GM21737 (cell line): Measurements from ENCODE around the gene NET1.

Source experiments
- ATAC-seq: cut with Tn5 transposase; IDR thresholded peaks from one replicate; pipeline ENCODE4 v1.9.1; 2021; ENCODE audit warnings: mild to moderate bottlenecking, moderate library complexity; ENCODE audit not compliant: unreplicated experiment

The NET1 gene

DNA sequence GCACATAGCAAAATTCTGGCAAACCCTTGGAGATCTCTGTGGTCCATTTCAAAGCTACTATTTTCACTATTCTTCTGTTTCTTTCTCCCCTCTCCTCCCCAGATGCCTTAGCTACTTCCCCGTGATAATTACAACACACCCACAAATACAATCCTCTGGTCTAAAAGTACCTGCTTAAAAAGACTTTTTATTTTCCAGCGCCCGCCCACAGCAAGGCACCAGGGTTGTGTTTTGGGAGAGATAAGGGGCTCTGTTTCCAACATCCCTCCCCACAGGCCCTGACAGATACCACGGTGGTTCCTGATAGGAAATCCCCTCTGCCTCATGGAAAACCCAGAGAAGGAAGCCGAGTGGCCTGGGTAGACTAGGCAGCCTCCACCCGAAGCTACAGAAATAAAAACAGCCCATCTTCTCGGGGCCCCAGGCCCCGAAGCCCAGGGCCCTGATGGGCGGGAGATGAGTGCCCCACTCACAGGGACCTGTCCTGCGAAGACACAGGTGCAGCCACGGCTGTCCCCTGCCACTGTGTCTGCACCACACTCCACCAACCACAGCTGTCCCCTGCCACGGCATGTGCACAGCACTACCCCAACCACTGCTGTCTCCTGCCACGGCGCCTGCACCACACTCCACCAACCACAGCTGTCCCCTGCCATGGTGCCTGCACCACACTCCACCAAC is 67.3 kb downstream of the NET1 start:
- no peak for ATAC-seq

GRCh38 chr10:5480162-5480941 is 68.0 kb downstream of the NET1 start:
- ATAC-seq = no peak

GRCh38 chr10:5481121-5481520 is 68.8 kb downstream of the NET1 start:
- ATAC-seq = no peak

DNA sequence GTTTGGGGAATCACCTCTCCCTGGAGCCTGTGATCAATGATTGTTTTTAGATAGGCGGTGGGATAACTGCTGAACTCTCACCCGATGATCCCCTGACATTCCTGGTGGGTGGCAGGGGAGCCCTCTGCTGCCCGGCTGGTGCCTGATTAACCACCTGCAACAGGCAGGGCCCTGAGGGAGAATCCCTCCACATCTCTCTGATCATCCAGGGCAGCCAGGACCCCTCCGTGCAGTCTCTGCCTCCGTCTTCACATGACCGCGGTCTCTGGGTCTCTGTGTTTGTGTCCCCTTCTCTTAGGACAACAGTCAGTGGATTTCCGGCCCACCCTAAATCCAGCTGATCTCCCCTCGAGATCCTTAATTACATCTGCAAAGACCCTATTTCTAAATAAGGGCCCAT is 69.7 kb downstream of the NET1 start:
- ATAC-seq = no peak

GRCh38 chr10:5484205-5484604 is 71.8 kb downstream of the NET1 start:
- ATAC-seq = no peak

GRCh38 chr10:5485290-5485689 is 72.9 kb downstream of the NET1 start:
- ATAC-seq = no peak

DNA sequence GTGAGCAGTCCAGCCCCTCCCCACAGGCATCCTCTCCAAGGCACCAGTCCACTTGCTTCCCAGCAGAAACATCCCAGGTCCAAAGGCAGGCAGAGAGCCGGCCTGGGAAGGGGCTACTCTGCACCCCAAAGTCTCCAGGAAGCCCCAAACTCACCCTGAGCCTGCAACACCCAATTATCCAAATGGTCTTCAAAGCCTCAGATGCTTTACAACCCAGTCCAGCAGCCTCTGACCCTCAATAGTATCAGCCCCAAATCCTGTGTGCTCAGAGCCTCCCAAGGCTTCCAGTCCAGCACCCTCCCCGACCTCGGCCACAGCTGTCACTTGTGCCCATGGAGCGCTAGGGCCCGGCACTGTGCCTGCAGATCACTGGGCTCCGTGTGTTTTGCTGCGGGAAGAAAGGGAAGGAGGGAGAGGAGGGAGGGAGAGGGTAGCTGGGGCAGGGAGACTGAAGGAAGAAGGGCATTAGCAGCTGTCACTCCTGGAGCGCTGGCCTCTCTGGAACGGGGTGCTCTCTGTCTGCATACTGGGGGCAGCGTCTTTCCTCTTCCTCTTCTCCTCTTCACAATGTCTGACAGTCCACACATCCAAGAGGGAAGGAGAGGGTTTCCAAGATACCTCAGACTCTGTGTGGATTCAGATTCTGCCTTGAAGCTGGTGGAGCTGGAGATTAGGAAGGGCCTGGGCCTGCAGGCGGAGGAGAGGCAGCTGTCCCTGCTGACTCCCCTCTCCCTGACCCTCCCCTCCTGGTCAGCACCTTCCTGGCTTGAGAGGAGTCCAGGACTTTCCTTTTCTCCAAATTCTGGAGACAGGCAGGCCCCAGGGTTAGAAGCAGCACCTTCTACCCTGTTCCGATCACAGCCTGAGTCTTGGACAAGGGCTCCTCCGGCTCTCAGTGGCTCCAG is 73.8 kb downstream of the NET1 start:
- ATAC-seq = no peak

DNA sequence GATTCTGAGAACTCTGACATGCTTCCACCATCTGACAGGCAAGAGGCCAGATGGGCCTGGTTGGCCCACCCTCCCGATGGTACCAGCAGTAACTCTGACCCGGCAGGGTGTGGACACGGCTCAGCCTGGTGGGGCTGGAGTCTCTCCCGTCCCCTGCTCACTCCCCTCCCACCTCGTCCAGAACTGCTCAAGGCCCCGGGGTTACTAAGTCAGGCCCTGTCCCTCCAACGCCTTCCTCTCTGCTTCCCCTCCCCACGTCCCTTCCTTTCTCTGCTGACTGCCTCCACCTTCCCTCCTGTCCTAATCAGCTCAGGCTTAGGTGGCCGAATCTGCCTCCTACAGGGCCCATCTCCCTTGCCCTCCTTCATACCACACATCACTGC is 74.5 kb downstream of the NET1 start:
- no peak for ATAC-seq

DNA sequence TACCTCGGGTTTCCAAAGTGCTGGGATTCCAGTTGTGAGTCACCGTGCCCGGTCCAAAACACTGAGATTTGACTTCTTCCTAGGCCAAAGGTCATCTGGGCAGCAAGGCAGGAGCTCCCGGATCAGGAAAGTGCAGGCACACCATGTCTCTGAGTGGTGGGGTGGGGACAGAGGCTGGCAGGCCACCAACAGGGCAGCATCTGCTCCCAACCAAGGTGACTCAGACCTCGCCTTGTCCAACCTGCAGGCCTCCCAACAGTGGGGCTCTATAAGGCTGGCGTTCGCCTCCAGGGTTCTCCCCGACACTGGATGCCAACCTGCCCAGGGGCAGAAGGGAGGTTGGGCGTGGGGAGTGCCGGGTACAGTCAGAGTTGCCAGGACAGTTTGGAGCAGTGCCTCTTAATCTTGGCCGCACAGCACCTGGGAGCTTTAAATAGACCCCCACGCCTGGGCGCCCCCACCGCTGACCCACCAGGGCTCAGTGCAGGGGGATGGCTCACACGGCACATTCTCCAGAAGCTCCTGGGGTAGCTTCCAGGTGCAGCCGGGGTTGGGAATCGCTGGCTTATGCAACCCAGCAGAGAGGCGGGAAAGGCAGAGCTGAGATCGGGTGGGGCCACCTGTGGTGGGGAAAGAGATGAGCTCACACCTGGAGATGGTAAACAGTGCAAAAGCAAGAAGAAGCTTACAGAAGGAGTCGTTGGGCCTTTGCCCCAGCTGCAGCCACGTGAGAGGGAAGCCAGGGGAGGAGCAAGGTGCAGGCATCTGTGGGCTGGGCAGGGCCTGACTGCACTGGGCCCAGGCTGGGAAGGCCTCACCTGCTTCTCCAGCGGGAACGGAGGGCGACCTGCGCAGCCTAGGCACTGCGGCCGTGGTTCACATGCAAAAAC is 76.2 kb downstream of the NET1 start:
- ATAC-seq = no peak

GRCh38 chr10:5490032-5490431 is 77.7 kb downstream of the NET1 start:
- ATAC-seq = no peak

DNA sequence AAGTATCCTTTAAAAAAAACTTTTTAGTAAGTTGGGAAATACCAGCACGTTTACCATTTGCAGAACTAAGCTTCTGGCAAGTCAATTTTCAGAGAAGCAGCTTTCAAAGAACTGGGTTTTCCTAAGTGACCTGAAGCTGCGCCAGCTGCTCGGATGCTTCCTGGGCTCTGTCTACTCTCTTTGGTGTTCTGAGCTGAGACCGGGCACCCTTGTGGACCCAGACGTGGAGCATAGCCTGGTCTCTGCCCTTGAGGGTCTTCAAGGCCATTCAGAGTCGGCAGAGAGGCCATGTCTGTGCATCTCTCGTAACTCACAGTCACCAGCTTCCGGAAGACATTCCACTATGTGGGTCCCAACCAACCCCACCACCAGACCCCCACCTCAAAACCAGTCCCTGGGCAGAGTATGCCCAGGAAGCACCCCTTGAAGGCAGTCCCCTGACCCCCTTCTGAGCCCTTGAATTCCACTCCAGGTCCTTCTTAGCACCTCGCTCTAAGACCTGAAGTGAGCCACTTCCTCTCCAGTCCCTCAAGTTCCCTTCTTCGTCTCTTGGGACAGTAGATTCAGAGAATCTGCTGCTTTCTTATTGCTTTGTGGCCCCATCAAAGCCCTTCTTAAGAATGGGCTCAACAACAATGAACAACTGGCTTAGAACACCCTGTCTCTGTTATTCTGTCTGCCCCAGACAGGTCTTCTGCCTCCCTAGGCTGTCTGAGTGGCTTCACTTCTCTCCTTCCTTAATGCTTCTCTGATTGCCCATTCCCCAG is 78.5 kb downstream of the NET1 start:
- no peak for ATAC-seq

DNA sequence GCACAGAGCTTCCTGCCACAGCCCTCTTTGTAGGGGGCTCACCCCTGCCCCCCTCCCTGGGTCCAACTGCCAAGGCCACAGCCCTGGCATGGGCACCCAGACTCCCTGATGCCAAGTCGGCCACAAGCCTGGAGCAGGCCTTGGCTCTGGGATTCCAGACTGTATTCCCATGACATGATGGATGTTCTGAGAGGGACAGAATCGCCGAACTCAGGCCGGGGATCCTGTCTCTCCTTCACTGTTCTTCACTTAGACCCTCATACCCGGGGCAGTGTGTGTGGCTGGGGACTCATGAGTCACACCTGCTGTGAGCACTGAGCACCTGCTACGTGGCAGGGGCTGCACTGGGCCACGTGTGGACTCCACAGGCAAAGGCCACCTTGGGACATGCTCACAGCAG is 79.1 kb downstream of the NET1 start:
- no peak for ATAC-seq

DNA sequence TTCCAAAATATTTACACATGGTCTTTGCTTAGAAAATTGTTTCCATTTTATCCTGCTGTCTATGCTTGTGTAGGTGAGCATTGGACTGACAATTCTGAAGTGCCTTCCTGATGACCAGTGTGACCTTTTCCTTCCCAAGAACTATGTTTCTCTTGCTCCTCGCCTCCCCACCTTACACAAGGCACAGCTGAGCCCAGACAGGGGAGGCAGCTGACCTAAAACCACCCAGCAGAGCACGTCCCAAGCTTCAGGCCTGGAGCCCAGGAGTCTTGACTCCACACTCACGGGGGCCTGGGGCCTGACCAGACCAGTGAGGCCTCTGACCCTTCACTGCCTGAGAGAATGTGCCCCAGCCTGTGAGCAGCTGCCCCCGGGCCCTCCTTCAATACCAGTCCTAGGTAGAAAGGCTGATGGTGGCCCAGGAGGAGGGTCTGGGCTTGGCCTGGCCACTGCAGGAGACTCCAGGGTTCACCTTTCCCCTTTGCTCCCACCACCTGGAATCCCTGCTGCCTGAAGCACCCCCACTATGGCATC is 80.0 kb downstream of the NET1 start:
- ATAC-seq = no peak

DNA sequence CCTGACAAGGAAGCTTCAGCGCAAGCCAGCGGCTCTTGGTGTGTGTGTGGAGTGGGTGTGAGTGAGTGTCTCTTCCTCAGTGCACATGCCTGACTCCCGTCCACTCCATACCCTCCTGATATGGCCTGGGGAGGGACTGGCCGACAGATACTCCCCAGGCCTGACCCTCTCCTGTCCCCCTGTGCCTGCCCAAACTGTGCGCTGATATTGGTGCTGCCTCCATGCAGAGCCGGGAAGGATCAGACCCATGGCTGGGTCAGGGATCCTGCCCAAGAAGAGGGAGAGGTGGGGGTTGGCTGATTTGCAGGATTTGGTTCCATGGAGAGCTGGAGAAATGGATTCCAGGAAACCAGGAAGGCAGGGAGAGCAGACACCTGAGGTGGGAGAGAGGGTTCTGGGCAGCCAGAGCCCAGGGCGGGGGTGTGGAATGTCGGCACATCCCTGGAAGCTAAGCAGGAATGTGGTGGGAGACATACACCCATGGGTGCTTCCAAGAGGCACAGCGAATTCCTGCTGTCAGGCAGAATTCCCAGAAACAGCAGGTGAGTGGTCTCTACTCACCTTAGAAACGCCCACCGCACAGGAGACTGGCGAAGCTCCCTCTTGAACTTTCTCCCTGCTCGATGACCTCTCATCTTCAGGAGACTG is 80.7 kb downstream of the NET1 start:
- no peak for ATAC-seq

DNA sequence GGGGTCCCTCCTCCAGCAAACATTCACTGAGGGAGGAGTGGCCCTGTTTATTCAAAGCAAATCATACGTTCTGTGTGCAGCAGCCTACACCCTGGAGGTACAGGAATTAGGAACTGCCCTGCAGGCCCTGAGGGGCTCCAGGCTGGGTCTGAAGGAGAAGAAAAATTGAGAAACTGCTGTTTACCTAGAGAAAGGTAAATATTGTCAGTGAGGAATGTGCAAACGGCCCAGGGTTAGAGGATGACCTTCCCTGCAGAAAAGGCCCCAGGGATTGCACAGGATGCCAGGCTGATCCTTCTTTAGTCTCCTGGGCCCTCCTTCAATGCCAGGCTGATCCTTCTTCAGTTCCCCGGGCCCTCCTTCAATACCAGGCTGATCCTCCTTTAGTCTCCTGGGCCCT is 81.3 kb downstream of the NET1 start:
- no peak for ATAC-seq

- ATAC-seq = no peak
These were observed 82.3 kb downstream of the NET1 start for GRCh38 chr10:5494611-5495010.

GRCh38 chr10:5496261-5497250 is 84.2 kb downstream of the NET1 start:
- ATAC-seq = no peak

GRCh38 chr10:5497289-5497688 is 84.9 kb downstream of the NET1 start:
- ATAC-seq = no peak
